Sigmoid colon (tissue), 7 donors: ENCODE data around the gene DYRK1A. TPM values are rescaled to one million over a fixed set of nuclear protein-coding genes. Genes with fewer than 3 reads are reported as not detected.

Experiments used
- DNase-seq: peaks from one replicate; pipeline ENCODE4 v3.0.0-alpha.2; 2019
- H3K27ac ChIP-seq, 4 donors: fragments of 200-600 bp; sonication (generic); one replicate each; pipeline ENCODE4 v1.5.1; 2016 to 2019; ENCODE audit warnings: mild to moderate bottlenecking in 1 of 4
- H3K27me3 ChIP-seq, 3 donors: fragments of 200-600 bp; sonication (generic); one replicate each; pipeline ENCODE4 v1.5.1; 2019; ENCODE audit warnings: mild to moderate bottlenecking in 1 of 3
- H3K36me3 ChIP-seq, 4 donors: fragments of 200-600 bp; sonication (generic); one replicate each; pipeline ENCODE4 v1.5.1; 2016 to 2019
- H3K4me1 ChIP-seq, 4 donors: fragments of 200-600 bp; sonication (generic); one replicate each; pipeline ENCODE4 v1.5.1; 2017 to 2019
- H3K4me3 ChIP-seq, 4 donors: fragments of 200-600 bp; sonication (generic); one replicate each; pipeline ENCODE4 v1.5.1; 2017 to 2019; ENCODE audit warnings: mild to moderate bottlenecking in 2 of 4, moderate library complexity in 1 of 4
- H3K9me3 ChIP-seq, 4 donors: fragments of 200-600 bp in 3 of 4; sonication (generic) in 3 of 4; one replicate each; pipeline versions ENCODE4 v1.5.1 to v1.6.1; 2013 to 2019
- EP300 ChIP-seq, 4 donors: sonication (generic); formaldehyde crosslinking; IDR thresholded peaks; one replicate each; pipeline ENCODE4 v1.6.1; 2017; ENCODE audit warnings: antibody characterized with exemption in 4 of 4
- POLR2A ChIP-seq, 2 donors: fragments of 450-650 bp; IDR thresholded peaks; one replicate each; pipeline ENCODE4 v1.6.1; 2016; ENCODE audit warnings: antibody characterized with exemption in 2 of 2, mild to moderate bottlenecking in 2 of 2, moderate library complexity in 2 of 2
- POLR2AphosphoS5 ChIP-seq, 4 donors: sonication (generic); formaldehyde crosslinking; IDR thresholded peaks; one replicate each; pipeline ENCODE4 v1.6.1; 2017; ENCODE audit warnings: antibody characterized with exemption in 4 of 4
- WGBS, 2 donors: extraction: QIAGEN DNeasy Blood & Tissue Kit; methylation state at CpG; one replicate each; pipeline ENCODE4 v1.1.7; 2013; 5-methylcytosine and 5-hydroxymethylcytosine counted together
- intact Hi-C: fragments of 100-400 bp; cut with DNase I; formaldehyde crosslinking; loops from one replicate; pipeline ENCODE4 v1.15.1; 2023
- polyA plus RNA-seq, 3 donors: library from polyadenylated mRNA; stranded (reverse); fragments of 200-250 nt; gene quantifications; one replicate each; pipeline ENCODE4 v1.2.3, GENCODE V29; 2013
- total RNA-seq, 4 donors: library from RNA; depleted of rRNA; stranded (reverse); fragments of >200 nt; gene quantifications; one replicate each; pipeline ENCODE4 v1.1.0, GENCODE V29; 2016
- TF ChIP-seq, protein P1 (sequence below), 4 experiments: fragments of 450-650 bp in 3 of 4; fragments of 200-600 bp in 1 of 4; IDR thresholded peaks; one replicate each; pipeline ENCODE4 v1.5.1; 2016 to 2019; ENCODE audit warnings: antibody characterized with exemption in 4 of 4, mild to moderate bottlenecking in 3 of 4, moderate library complexity in 2 of 4
- donor health status: healthy with polysubstance abuse.
- donor health status: Bipolar disorder and iron deficiency.
- donor health status: healthy.

The DYRK1A gene
- total and polyA plus RNA-seq, 7 donors = 11.4 to 74.1 (median 62.9) TPM

GRCh38 chr21:37561941-37562919, 195.7 kb downstream of the DYRK1A start:
- no peaks in the 10 kb centered on the region for H3K9me3 ChIP-seq
- intact Hi-C loops = loop anchor here (5.0 to 10.0 kb wide), 3 partner anchors 85 to 1623 kb away; partner anchors contain the start of genes PIGP, PSMG1 and TTC3
- no peak overlapping the region for H3K4me3 ChIP-seq
- DNase-seq = no peak
- no peak overlapping the region for H3K27ac ChIP-seq
- peaks cover 0 to 26% (median 17%) of the 10 kb centered on the region in 4 donors for H3K4me1 ChIP-seq
- TF ChIP-seq POLR2A (IDR thresholded peaks at IDR 0.05) (no peak), POLR2AphosphoS5 (IDR thresholded peaks at IDR 0.05) (no peak)
- 85 to 91% methylated on average over 11 of the region's 11 CpGs for WGBS, 2 donors
- no peaks in the 10 kb centered on the region for H3K27me3 ChIP-seq
- H3K36me3 ChIP-seq = no peaks in the 10 kb centered on the region

DNA sequence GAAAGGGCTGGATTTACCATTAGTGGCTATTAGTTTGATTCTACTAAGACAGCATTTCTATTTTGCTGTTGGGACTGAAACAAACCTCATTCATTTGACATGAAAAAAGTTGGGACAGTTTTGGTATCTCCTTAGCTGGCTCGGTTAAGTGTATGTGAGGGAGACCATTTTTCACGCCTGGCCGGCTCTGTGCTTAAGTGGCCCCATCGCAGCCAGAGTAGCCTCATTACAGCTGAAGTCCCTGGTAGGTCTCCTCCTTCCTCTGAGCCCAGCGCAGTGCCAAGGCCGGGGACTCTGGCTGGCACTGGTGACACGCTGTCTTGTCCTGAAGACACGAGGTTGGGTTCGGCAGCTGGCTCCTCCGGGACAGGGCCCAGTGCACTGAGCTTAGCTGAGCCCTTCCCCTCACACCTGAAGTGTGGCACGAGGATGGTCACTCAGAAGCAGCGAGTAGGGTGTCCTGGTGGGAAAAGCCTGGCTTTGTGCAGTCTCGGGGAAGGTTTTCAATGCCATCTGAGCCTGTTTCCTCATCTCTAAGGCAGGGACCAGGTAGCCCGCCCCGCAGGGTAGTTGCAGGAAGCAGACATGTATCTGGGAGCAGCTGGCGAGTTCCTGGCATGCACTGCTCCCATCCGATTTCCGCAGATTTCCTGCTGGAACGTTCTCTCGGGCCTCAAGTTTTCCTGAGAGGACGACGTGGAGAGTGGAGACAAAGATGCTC, 196.5 kb downstream of the DYRK1A start:
- no peak for TF ChIP-seq POLR2AphosphoS5 (IDR thresholded peaks at IDR 0.05)
- no peaks in the 10 kb centered on the region for H3K27me3 ChIP-seq
- intact Hi-C loops = loop anchor here (1.0 to 10.0 kb wide), 5 partner anchors 84 to 1622 kb away; partner anchors contain the start of genes DYRK1A, PIGP, PSMG1 and TTC3
- 53 to 56% methylated on average over 22 of the region's 22 CpGs for WGBS, 2 donors
- H3K36me3 ChIP-seq = no peaks in the 10 kb centered on the region
- H3K27ac ChIP-seq = peak overlapping the region; percentile 91 to 93 (median 92)
- peak overlapping the region; percentile 63 to 85 (median 74) for H3K4me3 ChIP-seq
- peaks cover 0 to 26% (median 17%) of the 10 kb centered on the region in 4 donors for H3K4me1 ChIP-seq
- DNase-seq = peak; percentile 71
- no peaks in the 10 kb centered on the region for H3K9me3 ChIP-seq

DNA sequence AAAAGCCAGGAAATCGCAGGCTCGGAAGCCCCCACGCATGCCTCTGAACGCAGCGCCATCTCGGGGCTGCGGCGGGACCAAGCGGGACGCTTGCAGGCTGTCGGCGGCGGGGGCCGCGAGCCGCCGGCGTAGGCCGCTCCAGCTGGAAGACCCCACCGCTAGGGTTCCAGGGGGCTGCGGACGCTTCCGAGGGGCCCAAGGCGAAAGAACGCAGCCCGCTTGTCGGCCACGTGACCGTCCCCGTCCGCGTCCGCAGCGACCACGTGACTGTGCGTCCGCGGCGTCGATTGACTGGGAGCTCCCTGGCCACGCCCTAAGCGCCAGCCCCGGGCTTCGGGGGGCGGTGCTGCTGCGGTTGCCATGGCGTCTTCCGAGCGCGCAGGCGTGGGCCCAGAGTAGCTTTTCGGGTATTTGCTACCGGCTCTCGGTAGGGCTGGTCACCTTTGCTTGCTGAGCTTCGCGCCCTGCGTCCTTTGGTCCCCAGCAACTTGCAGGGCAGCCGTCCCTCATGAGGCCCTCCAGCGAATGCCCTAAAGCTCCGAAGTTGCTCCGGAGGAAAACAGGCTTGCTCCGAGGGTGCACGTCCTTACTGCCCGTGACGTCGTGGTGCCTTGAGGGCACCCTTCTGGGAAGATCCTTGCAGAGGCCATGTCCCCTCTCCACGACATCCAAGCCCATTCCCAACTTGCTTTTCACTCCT, 197.2 kb downstream of the DYRK1A start:
- Histone ChIP-seq H3K9me3 (no peaks in the 10 kb centered on the region), H3K27ac (peak overlapping the region; percentile 91 to 93 (median 92)), H3K4me1 (peaks cover 0 to 26% (median 17%) of the 10 kb centered on the region in 4 donors), H3K27me3 (no peaks in the 10 kb centered on the region), H3K36me3 (no peaks in the 10 kb centered on the region), H3K4me3 (peak overlapping the region; percentile 63 to 85 (median 74))
- intact Hi-C loops = loop anchor here (1.0 to 10.0 kb wide), 5 partner anchors 84 to 1621 kb away; partner anchors contain the start of genes DYRK1A, PIGP, PSMG1 and TTC3
- TF ChIP-seq EP300 (IDR thresholded peaks at IDR 0.05) (no peak), POLR2A (IDR thresholded peaks at IDR 0.05) (peak; percentile 18 to 21), POLR2AphosphoS5 (IDR thresholded peaks at IDR 0.05) (peak; percentile 65 to 86 (median 82))
- TF ChIP-seq, protein P1, sequence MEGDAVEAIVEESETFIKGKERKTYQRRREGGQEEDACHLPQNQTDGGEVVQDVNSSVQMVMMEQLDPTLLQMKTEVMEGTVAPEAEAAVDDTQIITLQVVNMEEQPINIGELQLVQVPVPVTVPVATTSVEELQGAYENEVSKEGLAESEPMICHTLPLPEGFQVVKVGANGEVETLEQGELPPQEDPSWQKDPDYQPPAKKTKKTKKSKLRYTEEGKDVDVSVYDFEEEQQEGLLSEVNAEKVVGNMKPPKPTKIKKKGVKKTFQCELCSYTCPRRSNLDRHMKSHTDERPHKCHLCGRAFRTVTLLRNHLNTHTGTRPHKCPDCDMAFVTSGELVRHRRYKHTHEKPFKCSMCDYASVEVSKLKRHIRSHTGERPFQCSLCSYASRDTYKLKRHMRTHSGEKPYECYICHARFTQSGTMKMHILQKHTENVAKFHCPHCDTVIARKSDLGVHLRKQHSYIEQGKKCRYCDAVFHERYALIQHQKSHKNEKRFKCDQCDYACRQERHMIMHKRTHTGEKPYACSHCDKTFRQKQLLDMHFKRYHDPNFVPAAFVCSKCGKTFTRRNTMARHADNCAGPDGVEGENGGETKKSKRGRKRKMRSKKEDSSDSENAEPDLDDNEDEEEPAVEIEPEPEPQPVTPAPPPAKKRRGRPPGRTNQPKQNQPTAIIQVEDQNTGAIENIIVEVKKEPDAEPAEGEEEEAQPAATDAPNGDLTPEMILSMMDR (IDR thresholded peaks at IDR 0.05) = peak in 3 of 4 experiments; percentile 8 to 43 (median 37)
- WGBS, 2 donors = 1 to 6% methylated on average over 67 of the region's 67 CpGs
- DNase-seq = peak; percentile 96

DNA sequence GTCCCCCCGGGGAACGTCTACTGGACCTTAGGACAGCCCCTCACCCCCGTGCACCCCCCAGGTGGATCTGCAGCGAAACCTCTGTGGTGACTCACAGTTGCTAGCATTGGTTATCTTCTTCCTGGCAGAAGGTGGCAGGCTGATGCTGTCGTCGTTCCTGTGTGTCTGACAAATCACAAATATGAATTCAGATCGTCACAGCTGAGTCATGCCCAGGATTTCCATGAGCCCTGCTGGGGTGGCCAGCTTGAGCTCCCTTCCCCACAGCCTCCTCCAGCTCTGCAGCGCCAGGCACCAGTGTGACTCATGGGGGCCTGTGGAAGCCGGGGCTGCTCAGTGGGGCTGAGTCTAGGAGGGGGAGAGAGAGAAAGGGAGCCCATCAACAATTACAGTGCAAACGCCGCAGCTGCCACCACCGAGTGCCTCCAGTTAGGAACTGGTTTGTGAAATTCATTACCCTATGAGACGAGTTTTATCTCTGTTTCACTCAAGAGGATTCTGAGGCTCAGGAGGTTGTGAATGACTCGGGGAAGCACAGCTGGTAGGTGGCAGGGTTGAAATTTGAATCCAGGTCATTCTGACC, 197.9 kb downstream of the DYRK1A start:
- intact Hi-C loops = loop anchor here (5.0 to 10.0 kb wide), 3 partner anchors 83 to 1620 kb away; partner anchors contain the start of genes PIGP, PSMG1 and TTC3
- WGBS, 2 donors = 19 to 24% methylated on average over 14 of the region's 14 CpGs

More for the DNA sequence above, 197.9 kb downstream of the DYRK1A start:
- Histone ChIP-seq H3K4me3 (peak overlapping the region; percentile 63 to 85 (median 74)), H3K36me3 (no peaks in the 10 kb centered on the region), H3K4me1 (peaks cover 0 to 26% (median 17%) of the 10 kb centered on the region in 4 donors), H3K27me3 (no peaks in the 10 kb centered on the region), H3K27ac (peak overlapping the region; percentile 91 to 93 (median 92)), H3K9me3 (no peaks in the 10 kb centered on the region)
- TF ChIP-seq POLR2A (IDR thresholded peaks at IDR 0.05) (no peak), EP300 (IDR thresholded peaks at IDR 0.05) (no peak), POLR2AphosphoS5 (IDR thresholded peaks at IDR 0.05) (peak in 1 of 4 donors; percentile 64)
- TF ChIP-seq, protein P1 (IDR thresholded peaks at IDR 0.05) = no peak
- DNase-seq = peak; percentile 90
